Measurements from ENCODE around the gene HAL. TPM values are rescaled to one million over a fixed set of nuclear protein-coding genes. Genes with fewer than 3 reads are reported as not detected.

The HAL gene, protein sequence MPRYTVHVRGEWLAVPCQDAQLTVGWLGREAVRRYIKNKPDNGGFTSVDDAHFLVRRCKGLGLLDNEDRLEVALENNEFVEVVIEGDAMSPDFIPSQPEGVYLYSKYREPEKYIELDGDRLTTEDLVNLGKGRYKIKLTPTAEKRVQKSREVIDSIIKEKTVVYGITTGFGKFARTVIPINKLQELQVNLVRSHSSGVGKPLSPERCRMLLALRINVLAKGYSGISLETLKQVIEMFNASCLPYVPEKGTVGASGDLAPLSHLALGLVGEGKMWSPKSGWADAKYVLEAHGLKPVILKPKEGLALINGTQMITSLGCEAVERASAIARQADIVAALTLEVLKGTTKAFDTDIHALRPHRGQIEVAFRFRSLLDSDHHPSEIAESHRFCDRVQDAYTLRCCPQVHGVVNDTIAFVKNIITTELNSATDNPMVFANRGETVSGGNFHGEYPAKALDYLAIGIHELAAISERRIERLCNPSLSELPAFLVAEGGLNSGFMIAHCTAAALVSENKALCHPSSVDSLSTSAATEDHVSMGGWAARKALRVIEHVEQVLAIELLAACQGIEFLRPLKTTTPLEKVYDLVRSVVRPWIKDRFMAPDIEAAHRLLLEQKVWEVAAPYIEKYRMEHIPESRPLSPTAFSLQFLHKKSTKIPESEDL
- not detected in 2 replicates for total RNA-seq

DNA sequence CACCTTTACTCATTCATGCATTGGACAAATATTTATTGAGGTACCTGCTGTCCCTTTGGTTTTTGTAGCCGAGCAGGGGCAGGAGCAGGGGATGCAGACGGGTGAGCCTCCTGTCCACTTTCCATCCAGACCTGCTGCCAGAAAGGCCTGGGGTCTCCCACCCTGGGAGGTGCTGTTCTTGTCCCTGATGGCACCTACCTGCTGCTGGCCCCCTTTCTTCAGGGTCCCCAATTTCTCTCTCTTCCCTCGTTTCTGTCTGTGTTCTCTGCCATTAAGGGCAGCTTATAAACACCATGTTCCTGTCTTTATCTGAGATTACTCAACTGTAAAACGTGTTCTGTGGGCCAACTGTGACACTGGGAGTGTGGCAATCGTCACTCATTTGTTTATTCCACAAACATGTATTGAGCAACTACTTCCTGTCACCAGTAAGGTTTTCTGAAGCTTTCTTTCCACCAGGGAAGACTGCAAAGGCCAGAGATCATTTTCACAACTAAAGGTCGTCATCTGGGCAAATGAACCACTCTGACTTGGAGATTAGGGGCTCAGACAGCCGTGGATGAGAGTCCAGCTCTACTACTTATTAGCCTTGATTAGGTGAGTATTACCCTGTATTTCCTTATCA, at the start of gene HAL:
HAL (minus strand) TSS at position 311 of the 625 bp plus-strand sequence. CDS start 434 bp downstream, outside the sequence.

DNA sequence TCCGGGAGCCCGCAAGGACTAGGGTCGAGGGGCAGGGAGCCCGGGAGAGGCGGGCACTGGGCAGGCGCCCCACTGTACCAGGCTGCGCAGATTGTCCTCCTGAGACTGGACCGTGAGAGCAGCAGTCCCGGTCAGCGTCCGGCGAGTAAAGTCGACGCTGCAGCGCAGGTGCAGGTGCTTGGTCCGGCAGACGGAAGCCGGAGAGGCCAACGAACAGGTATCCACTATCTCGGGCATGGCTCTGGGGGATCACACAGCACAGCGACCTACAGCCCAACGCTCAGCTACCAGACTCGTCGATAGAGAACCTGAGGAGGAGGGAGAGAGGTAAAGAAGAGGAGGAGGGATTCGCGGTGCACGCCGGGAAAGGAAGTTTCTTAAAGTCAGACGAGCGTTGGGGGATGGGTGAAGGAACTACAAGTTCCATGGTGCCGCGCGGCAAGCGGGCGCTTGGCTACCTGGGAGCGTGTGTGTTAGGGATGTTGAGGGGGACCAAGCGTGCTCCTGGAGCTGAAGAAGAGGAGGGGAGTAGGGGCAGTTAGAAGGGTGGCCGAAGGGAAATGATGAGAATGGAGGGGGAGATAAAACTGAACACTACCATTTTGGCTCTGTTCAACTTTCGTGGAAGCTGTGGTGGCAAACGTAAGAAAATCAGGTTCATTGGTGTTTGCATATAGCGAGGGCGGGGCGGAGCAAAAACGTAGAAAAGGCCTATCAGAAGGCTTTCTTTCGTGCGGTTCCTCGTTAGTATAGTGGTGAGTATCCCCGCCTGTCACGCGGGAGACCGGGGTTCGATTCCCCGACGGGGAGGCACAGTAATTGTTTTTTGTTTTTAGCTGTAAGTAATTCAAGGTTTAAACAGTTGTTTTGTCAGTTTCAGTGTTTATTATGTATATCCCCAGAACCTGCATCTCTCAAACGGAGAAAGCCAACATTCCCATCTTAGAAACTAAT, 39.4 kb upstream of the HAL start, which contains the start of gene LTA4H:
LTA4H (minus strand) TSS at position 305 of the 954 bp plus-strand sequence; CDS start at position 237, 68 bp downstream.

DNA sequence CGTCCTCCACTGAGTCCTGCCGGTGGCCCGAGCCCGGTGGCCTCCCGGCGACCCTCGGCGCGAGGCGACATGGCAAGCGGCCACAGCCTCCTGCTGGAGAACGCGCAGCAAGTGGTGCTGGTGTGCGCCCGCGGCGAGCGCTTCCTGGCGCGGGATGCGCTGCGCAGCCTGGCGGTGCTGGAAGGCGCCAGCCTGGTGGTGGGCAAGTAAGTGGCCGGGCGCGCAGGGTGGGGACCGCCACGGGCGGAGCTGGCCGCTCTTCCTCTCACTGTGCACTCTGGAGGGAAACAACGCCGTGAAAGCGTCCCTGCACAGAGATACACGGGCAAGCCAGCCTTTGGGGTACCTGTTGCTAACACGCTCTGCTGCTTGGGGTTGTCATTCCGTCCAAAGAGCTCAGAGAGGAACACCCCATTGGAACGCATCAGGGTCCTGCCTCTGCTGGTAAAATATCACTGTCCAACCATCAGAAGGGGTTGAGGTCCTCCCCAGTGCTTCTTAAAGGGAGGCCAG, 52.8 kb downstream of the HAL start, which contains the start of gene AMDHD1:
AMDHD1 (plus strand) TSS at position 2 of the 513 bp plus-strand sequence; CDS start at position 70, 68 bp downstream.

DNA sequence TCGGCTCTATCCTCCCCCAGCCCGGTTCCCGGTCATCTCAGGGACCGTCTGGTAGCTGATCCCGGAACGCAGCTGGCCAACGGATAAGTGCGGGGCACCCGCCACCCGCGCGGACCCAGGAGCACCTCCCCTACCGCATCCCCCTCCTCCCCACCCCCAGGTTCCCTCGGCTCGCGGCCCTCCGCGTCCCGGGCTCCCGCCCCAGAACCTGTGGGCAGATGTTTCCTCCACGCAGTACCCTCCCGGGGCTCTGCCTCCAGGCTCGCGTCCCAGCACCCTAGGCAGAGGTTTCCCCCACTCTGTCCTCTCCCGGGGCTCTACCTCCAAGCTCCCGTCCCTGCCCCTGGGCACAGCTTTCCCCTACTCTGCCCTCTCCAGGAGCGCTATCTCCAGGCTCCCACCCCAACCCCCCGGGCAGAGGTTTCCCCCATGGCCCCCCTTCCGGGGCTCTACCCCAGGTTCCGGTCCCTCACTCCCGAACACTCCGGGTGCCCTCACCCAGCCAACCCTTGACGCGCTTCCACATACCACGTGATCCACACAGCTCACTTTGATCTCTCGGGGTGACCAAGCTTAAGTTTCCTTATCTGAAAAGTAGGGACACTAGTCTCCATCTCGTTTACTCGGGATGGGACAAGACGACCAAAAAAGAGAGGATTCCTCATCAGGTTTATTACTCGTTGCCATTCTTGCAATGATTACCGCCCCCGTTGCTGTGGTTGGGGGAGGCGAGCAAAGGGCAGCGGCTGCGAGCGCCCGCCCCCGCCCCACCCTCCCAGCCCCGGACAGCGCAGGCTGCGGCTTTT, 53.4 kb downstream of the HAL start, which contains the start of gene CCDC38:
CCDC38 (minus strand) TSS at position 91 of the 806 bp plus-strand sequence. CDS start 6,105 bp downstream, outside the sequence.

Other genes starting within 250 kb of the HAL start
- 0.58 and 0.71 TPM in 2 replicates for gene NTN4, start 205.6 kb downstream of the HAL start, total RNA-seq
- 9.5 and 13.1 TPM in 2 replicates for gene SNRPF, start 137.4 kb downstream of the HAL start, total RNA-seq
- not detected in 2 replicates for gene CCDC38, start 53.7 kb downstream of the HAL start, total RNA-seq
- not detected in 2 replicates for gene AMDHD1, start 53.0 kb downstream of the HAL start, total RNA-seq
- 62.0 and 68.6 TPM in 2 replicates for gene LTA4H, start 39.2 kb upstream of the HAL start, total RNA-seq
- 18.2 and 25.2 TPM in 2 replicates for gene ELK3, start 198.0 kb upstream of the HAL start, total RNA-seq

Data from myometrial cell (primary cell).